GM23338 (cell line): Measurements from ENCODE around the gene CD4. TPM values are rescaled to one million over a fixed set of nuclear protein-coding genes. Genes with fewer than 3 reads are reported as not detected.

Experiments
- ATAC-seq: fragments of 200-7000 bp; cut with Tn5 transposase; 3 replicates; pipeline ENCODE4 v1.9.1; 2020
- DNase-seq: peaks from one replicate; pipeline ENCODE4 v3.0.0-alpha.2; 2015; ENCODE audit warnings: low spot score
- H2AFZ ChIP-seq: fragments of 200-600 bp; sonication (generic); 2 replicates; pipeline ENCODE4 v1.8.0; 2016; ENCODE audit warnings: antibody characterized with exemption, mild to moderate bottlenecking, moderate library complexity
- H3F3A ChIP-seq: fragments of 200-600 bp; sonication (generic); replicated peaks from 2 replicates; pipeline ENCODE4 v1.8.0; 2017; ENCODE audit warnings: antibody characterized with exemption, mixed run types, low read depth
- H3K27ac ChIP-seq: fragments of 200-600 bp; sonication (generic); 2 replicates; pipeline ENCODE4 v1.6.1; 2016; ENCODE audit warnings: low read depth
- H3K27me3 ChIP-seq: fragments of 200-600 bp; sonication (generic); 2 replicates; pipeline ENCODE4 v1.8.0; 2016; ENCODE audit warnings: mild to moderate bottlenecking, mixed run types, moderate library complexity; ENCODE audit not compliant: insufficient read depth
- H3K36me3 ChIP-seq: fragments of 200-600 bp; sonication (generic); 2 replicates; pipeline ENCODE4 v1.8.0; 2016; ENCODE audit warnings: mild to moderate bottlenecking; ENCODE audit not compliant: insufficient read depth
- H3K4me1 ChIP-seq: fragments of 200-600 bp; sonication (generic); 2 replicates; pipeline ENCODE4 v1.8.0; 2016; ENCODE audit warnings: mild to moderate bottlenecking, moderate library complexity; ENCODE audit not compliant: insufficient read depth
- H3K4me2 ChIP-seq: fragments of 200-600 bp; sonication (generic); 2 replicates; pipeline ENCODE4 v1.7.1; 2017; ENCODE audit warnings: mixed run types
- H3K4me3 ChIP-seq: fragments of 200-600 bp; sonication (generic); 2 replicates; pipeline ENCODE4 v1.6.1; 2016; ENCODE audit warnings: mixed run types
- H3K79me2 ChIP-seq: fragments of 200-600 bp; sonication (generic); replicated peaks from 2 replicates; pipeline ENCODE4 v1.8.0; 2017; ENCODE audit warnings: mild to moderate bottlenecking; ENCODE audit not compliant: insufficient read depth
- H3K9me2 ChIP-seq: fragments of 200-600 bp; sonication (generic); 2 replicates; pipeline ENCODE4 v1.8.0; 2017; ENCODE audit not compliant: insufficient read depth
- H4K20me1 ChIP-seq: fragments of 200-600 bp; sonication (generic); replicated peaks from 2 replicates; pipeline ENCODE4 v1.8.0; 2017; ENCODE audit warnings: mild to moderate bottlenecking; ENCODE audit not compliant: insufficient read depth
- H3K27ac Mint-ChIP-seq: 2 replicates; pipeline ENCODE4 v1.8.0; 2020; ENCODE audit warnings: inconsistent platforms, mild to moderate bottlenecking, moderate library complexity, mixed read lengths
- H3K27me3 Mint-ChIP-seq: 3 replicates; pipeline ENCODE4 v1.8.0; 2022; ENCODE audit warnings: low read depth, mild to moderate bottlenecking, moderate library complexity, mixed read lengths, inconsistent platforms; ENCODE audit not compliant: insufficient read depth, poor library complexity
- H3K36me3 Mint-ChIP-seq: 3 replicates; pipeline ENCODE4 v1.8.0; 2021; ENCODE audit warnings: low read depth, mild to moderate bottlenecking, inconsistent platforms, moderate library complexity, mixed read lengths
- H3K4me1 Mint-ChIP-seq: 3 replicates; pipeline ENCODE4 v1.8.0; 2020; ENCODE audit warnings: mild to moderate bottlenecking, inconsistent platforms, mixed read lengths
- H3K4me3 Mint-ChIP-seq: 3 replicates; pipeline ENCODE4 v1.8.0; 2021; ENCODE audit warnings: moderate library complexity, mild to moderate bottlenecking, inconsistent platforms, mixed read lengths
- H3K9me3 Mint-ChIP-seq: 3 replicates; pipeline ENCODE4 v1.8.0; 2020; ENCODE audit warnings: moderate library complexity, mild to moderate bottlenecking, inconsistent platforms, mixed read lengths
- CREB1 ChIP-seq: fragments of 250-450 bp; sonication (Bioruptor Pico); IDR thresholded peaks from 2 replicates; pipeline ENCODE4 v1.5.0; 2020; ENCODE audit warnings: low read depth, mild to moderate bottlenecking, moderate library complexity
- CTCF ChIP-seq, 2 experiments: fragments of 200-600 bp in 1 of 2; sonication (generic) in 1 of 2; conservative IDR thresholded peaks; 2 replicates each; pipeline versions ENCODE4 v1.5.1 to v1.6.1; 2016 to 2017; ENCODE audit warnings: antibody characterized with exemption in 2 of 2, low read depth in 2 of 2, mild to moderate bottlenecking in 2 of 2, moderate library complexity in 1 of 2
- EZH2 ChIP-seq: fragments of 200-600 bp; sonication (generic); IDR thresholded peaks from one replicate; pipeline ENCODE4 v1.8.0; 2017; ENCODE audit warnings: antibody characterized with exemption, mild to moderate bottlenecking, low read depth; ENCODE audit not compliant: unreplicated experiment
- JUNB ChIP-seq: IDR thresholded peaks from one replicate; pipeline ENCODE4 v1.6.1; 2016; ENCODE audit warnings: antibody characterized with exemption; ENCODE audit not compliant: unreplicated experiment
- NANOG ChIP-seq: IDR thresholded peaks from 2 replicates; pipeline ENCODE4 v1.6.1; 2016; ENCODE audit warnings: antibody characterized with exemption, borderline replicate concordance
- STAT1 ChIP-seq: IDR thresholded peaks from one replicate; pipeline ENCODE4 v1.6.1; 2016; ENCODE audit warnings: antibody characterized with exemption; ENCODE audit not compliant: unreplicated experiment
- ZNF114 ChIP-seq: fragments of 250-450 bp; sonication (Bioruptor Pico); IDR thresholded peaks from 2 replicates; pipeline ENCODE4 v1.5.0; 2020; ENCODE audit warnings: mild to moderate bottlenecking, moderate library complexity
- ZNF462 ChIP-seq: fragments of 250-450 bp; sonication (Bioruptor Pico); IDR thresholded peaks from 2 replicates; pipeline ENCODE4 v1.5.0; 2020; ENCODE audit warnings: mild to moderate bottlenecking, moderate library complexity
- polyA plus RNA-seq: library from polyadenylated mRNA; unstranded; fragments of >200 nt; fragmentation: Nextera tagmentation; extraction: Ambion mirVana; gene quantifications from 2 replicates; pipeline ENCODE4 v1.2.1, GENCODE V29; 2016
- total RNA-seq: library from RNA; depleted of rRNA; stranded (reverse); fragments of >200 nt; shearing (Covaris generic); gene quantifications from 2 replicates; pipeline ENCODE4 v1.2.3, GENCODE V29; 2014
- TF ChIP-seq, protein P1 (sequence below): IDR thresholded peaks from 2 replicates; pipeline ENCODE4 v1.6.1; 2016; ENCODE audit warnings: antibody characterized with exemption
- TF ChIP-seq, protein P2 (sequence below): IDR thresholded peaks from one replicate; pipeline ENCODE4 v1.6.1; 2018; ENCODE audit warnings: antibody characterized with exemption; ENCODE audit not compliant: unreplicated experiment

Gene CD4
- total and polyA plus RNA-seq, 2 experiments from 2014 or later: 1.5 to 2.0 TPM

DNA sequence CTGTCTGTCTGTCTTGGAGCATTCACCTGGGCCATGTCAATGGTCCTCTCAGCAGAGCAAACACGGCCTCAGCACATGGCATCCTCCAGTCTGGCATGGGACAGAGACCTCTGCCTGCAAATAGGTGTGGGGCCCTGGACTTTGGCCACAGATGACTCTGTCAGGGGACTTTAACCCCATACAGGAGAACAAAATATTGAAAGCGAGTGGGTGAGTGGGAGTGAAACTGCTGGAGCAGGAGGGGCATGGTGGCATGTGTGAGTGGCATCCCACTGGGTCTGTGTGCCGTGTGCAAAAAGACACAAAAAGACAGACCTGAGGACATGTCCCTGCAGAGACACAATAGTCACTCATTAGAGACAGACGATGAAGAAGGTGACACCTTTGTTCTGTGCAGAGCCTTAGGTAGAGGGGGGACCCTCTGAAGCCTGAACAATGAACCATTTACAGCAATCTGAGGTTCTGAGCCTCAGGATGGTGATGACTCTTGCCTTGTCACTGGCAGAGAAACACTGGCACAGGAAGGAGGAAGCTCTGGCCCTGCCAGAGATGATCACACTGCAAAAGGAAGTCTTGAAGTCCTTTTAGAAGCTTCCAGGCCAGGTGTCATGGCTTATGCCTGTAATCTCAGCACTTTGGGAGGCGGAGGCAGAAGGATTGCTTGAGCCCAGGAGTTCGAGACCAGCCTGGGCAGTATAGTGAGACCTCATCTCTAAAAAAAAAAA, 9.5 kb upstream of the CD4 start (continued):
- TF ChIP-seq ZNF462 (CRISPR knock-in tag): no peak

DNA sequence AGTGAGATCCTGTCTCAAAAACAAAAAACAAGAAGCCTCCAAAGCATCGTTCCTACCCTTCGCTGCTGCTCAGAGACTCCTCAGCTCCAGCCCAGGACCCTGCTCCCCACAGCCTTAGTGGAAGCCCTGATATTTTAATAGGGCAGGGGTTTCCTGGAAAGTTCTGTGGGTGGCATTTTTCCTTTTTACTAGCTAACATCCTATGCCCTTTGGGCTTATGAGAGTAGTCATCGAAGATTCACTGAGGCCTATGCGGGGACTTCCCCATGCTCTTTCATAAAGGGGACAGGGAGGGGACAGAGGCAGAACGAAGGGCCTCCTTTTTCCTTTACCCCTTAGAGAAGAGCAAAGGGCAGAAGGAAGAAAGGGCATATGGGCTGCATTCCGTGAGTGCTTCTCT, 8.8 kb upstream of the CD4 start:
- H3K9me2 ChIP-seq: no peaks in the 10 kb centered on the region
- Mint-ChIP-seq H3K36me3 (peaks cover 3% of the 10 kb centered on the region; the same call in 2 of the 3 replicates), H3K4me1 (peaks cover 30% of the 10 kb centered on the region), H3K27ac (no peak overlapping the region), H3K9me3 (no peaks in the 10 kb centered on the region), H3K4me3 (no peak overlapping the region), H3K27me3 (peaks cover 34% of the 10 kb centered on the region)
- no peaks in the 10 kb centered on the region for H4K20me1 ChIP-seq
- H3K4me3 ChIP-seq: no peak overlapping the region
- H3K36me3 ChIP-seq: no peaks in the 10 kb centered on the region
- H3K4me1 ChIP-seq: peaks cover 6% of the 10 kb centered on the region; the same call in 1 of the 2 replicates
- H2AFZ ChIP-seq: 0 out of 2 replicates have a peak overlapping the region, but pooled peaks have one; percentile 10
- no peak overlapping the region for H3K27ac ChIP-seq
- H3K27me3 ChIP-seq: peaks cover 31% of the 10 kb centered on the region
- no peak for DNase-seq
- no peak for ATAC-seq
- H3K4me2 ChIP-seq: no peak overlapping the region
- peaks cover 5% of the 10 kb centered on the region; the same call in 1 of the 2 replicates for H3F3A ChIP-seq
- H3K79me2 ChIP-seq: no peaks in the 10 kb centered on the region
- no peak for TF ChIP-seq STAT1
- TF ChIP-seq, protein P1, sequence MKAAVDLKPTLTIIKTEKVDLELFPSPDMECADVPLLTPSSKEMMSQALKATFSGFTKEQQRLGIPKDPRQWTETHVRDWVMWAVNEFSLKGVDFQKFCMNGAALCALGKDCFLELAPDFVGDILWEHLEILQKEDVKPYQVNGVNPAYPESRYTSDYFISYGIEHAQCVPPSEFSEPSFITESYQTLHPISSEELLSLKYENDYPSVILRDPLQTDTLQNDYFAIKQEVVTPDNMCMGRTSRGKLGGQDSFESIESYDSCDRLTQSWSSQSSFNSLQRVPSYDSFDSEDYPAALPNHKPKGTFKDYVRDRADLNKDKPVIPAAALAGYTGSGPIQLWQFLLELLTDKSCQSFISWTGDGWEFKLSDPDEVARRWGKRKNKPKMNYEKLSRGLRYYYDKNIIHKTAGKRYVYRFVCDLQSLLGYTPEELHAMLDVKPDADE: no peak
- TF ChIP-seq EZH2: no peak
- no peak for TF ChIP-seq JUNB
- TF ChIP-seq CREB1: no peak
- no peak for TF ChIP-seq ZNF114 (CRISPR knock-in tag)
- no peak for TF ChIP-seq CTCF (conservative IDR thresholded peaks at IDR 0.05; ENCODE audit: low read depth in 2 of 2)
- no peak for TF ChIP-seq NANOG
- TF ChIP-seq, protein P2, sequence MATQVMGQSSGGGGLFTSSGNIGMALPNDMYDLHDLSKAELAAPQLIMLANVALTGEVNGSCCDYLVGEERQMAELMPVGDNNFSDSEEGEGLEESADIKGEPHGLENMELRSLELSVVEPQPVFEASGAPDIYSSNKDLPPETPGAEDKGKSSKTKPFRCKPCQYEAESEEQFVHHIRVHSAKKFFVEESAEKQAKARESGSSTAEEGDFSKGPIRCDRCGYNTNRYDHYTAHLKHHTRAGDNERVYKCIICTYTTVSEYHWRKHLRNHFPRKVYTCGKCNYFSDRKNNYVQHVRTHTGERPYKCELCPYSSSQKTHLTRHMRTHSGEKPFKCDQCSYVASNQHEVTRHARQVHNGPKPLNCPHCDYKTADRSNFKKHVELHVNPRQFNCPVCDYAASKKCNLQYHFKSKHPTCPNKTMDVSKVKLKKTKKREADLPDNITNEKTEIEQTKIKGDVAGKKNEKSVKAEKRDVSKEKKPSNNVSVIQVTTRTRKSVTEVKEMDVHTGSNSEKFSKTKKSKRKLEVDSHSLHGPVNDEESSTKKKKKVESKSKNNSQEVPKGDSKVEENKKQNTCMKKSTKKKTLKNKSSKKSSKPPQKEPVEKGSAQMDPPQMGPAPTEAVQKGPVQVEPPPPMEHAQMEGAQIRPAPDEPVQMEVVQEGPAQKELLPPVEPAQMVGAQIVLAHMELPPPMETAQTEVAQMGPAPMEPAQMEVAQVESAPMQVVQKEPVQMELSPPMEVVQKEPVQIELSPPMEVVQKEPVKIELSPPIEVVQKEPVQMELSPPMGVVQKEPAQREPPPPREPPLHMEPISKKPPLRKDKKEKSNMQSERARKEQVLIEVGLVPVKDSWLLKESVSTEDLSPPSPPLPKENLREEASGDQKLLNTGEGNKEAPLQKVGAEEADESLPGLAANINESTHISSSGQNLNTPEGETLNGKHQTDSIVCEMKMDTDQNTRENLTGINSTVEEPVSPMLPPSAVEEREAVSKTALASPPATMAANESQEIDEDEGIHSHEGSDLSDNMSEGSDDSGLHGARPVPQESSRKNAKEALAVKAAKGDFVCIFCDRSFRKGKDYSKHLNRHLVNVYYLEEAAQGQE: no peak
